ENCODE results near the gene KCNJ6.

The KCNJ6 gene

DNA sequence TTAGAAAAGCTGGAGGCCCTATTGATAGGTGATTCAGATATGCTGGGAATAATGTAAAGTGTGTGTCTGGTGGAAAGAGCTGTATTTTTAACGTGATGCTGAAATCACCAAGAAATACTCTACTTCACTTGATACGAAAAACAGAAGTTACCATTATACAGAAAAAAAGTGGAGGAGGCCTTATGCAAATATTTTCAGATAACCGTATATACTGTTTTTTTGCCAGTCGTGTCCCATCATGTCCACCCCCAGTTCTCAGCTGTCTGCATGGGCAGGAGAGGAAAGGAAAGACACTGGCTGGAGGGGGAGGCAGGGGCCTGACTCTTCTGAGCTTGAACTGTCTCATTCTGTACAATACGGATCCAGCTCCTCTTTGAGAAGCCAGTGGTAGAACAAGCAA, 51.1 kb downstream of the KCNJ6 start:
- no peak for DNase-seq (ENCODE audit: low read depth)

DNA sequence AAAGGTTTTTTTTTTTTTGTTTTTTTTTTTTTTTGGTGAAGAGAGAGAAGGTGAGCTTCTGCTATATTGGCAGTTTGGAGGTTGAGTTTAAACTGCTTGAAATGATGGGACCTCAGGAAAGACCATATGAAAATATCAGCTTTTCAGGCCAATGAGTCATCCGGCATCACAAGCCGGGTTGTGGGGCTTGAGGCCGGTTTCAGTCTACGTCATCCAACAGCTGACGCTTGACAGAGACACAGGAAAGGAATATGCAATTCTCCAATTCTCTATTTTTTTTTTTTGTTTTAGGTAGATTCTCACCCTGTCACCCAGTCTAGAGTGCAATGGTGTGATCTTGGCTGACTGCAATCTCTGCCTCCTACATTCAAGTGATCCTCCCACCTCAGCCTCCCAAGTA, 52.4 kb downstream of the KCNJ6 start:
- DNase-seq (ENCODE audit: low read depth), result no peak

DNA sequence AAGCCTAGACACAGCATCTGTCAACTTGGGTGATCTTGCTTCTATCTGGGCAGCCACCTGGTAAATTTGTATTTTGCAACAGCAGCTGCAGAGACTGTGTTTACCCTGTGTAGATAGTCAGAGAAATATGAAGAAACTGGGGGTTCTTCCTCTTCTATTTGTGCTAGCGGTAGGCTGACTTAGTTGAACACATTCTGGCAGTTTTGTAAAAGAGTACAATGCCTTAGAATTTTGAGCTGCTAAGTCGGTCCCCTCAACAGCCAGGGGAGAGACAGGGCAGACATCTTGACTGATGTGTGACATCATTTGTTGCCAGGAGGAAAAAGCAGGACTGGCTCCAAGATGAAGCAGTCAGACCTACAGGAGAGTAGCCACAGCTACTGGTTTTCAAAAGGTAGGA, 53.7 kb downstream of the KCNJ6 start:
- no peak for DNase-seq (ENCODE audit: low read depth)

DNA sequence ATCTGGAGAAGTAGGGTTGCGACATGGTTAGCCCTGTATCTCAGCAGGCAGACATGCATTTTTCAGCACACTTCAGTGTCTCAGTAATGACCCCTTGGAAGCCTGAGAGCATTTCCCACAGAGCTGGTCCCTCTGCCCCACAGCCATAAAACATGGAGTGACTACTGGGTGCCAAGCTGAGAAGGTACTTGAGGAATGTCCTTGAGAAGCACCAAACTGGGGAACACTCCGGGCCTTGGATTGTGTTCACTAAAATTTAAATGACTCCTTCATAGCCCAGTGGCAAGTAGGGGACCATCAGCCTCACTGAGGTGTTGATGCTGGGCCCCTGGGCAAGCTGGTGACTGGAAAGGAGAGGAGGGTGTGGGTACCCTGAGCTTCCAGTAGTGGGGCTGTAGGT, 54.7 kb downstream of the KCNJ6 start:
- DNase-seq (ENCODE audit: low read depth), result no peak

DNA sequence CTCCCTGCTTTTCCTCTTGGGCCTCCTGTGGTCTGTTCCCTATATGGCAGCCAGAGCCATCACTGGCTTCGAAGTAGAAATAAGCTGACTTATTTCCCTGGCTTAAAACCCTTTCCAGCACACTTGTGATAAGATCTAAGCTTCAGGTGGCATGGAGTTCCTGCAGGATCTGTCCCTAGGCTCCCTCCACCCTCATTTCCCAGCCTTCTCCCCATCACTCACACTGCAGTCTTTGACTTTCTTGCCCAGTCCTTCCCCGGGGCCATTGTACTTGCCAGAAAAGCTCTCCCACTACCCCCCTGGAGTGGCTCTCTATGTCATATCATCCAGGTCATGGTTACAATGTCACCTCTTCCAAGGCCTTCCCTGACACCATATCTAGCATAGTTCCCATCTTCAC, 55.8 kb downstream of the KCNJ6 start:
- DNase-seq (ENCODE audit: low read depth), result no peak

DNA sequence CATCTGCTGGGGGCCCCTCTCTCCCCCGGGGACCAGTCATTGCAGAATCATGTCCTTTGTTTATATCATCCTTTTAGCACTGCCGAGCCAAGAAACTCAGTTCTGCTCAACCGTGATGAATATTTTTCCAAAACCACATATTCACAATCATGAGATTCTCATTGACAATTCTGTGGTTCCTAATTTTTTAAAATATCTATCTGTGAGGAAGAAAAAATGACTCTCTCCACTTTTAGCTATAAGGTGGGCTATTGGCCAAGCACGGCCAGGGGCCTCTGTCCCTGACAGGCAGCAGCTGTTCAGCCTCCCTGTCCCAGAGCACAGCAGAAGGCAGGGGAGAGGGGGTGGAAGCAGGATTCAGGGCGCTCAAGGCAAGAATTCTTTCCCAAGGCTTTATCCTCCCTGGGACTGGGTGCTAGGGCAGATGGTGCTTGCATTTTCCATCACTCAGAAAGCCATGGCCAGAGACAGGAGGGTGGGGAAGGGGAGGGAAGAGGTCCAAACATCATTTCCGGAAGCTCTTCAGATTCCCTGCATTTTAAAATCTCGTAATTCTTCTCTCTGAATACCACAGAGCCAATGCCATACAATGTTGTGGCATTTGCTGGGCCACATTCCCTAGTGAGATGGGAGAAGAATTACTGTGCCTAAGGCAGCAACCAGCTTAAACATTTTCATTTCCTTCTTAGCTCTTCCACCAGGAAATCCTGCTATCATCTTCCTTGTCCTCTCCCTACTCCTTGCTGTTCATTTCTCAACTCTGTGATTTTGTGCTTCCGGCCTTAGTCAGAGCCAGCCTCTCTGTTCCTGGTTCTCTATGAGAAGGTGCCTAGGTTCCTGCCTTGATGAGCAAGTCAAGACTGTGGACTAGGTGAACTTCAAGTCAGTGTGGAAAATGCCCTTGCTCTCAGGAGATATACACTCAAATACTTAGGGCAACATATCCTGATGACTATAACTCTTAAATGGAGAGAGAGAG, 60.3 kb downstream of the KCNJ6 start:
- DNase-seq (ENCODE audit: low read depth), result no peak

DNA sequence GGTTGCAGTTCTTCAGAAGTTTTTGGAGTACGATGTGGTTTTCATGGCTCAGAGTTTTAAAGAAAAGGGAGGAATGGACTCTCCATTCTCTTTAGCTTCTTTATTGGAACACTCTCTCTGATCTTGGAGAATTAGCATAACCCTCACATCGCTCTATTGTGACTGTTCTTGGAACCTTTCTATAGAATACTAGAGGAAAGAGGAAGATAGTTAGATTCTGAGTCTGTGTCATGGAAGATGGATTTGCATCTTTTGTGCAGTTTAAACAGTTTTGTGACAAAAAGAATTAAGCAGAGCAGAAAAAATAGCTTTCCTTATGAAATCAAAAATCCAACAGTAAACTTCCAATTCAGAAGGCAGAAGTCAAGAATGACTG, 61.0 kb downstream of the KCNJ6 start:
- DNase-seq (ENCODE audit: low read depth), result no peak

DNA sequence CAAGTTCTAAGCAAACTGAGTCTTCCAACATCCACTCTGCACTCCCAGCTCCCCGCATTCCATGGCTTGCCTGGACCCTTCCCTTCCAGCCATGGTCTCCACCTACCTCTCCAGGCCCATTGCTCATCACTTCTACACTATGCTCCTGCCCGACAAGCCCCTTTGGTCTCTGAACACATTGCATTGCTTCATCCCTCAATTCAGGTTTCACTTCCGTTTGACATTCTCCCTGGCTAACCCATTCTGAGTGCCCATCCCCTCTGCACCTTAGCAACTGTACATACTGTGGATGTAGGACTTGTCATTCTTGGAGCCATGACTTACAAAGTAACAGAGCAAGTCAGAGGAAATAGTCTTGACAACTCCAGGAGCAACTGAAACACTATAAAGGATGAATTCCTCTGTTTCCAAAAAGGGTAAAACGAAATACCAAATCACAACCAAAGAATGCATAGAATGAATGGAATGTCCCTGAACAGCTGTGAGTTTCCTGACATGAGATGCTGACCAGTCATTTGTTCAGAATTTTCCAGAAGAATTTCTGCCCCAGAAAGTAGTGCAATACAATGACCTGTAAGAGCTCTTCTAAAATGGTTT, 66.7 kb downstream of the KCNJ6 start:
- DNase-seq (ENCODE audit: low read depth), result no peak

DNA sequence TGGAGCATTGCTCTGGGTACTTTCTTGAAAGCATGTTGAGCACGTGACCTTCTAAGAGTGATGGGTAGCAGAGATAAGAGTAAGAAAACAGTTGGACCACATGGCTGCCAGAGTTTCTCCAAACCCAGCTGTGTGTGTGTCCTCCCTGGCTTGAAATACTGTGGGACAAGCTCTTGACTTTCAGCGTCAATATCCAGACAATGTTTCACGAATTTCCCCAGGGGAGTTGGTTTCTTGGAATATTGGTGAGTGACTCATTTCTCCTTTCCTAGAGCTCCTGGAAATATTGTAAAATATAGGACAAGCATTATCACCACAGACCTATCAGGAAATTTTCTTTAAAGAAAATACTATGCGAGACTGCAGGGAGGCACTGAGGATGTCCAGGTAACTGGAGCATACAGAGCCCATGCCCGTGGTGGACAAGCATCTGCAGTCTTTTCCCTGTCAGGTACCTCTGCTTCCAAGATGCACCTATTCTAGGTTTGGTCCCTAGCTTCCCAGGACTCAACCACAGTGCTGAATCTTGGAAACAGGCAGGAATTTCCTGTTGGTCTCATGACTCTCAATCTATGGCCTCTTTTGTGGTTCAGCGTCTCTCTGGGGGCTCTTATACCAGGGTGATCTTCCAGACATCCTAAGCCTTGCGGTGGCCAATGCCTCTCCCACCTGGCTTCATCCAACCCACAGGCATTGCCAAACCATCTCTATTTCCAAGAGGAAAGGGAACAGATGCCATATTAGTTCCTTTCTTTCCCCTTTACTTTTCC, 67.4 kb downstream of the KCNJ6 start:
- no peak for DNase-seq (ENCODE audit: low read depth)

DNA sequence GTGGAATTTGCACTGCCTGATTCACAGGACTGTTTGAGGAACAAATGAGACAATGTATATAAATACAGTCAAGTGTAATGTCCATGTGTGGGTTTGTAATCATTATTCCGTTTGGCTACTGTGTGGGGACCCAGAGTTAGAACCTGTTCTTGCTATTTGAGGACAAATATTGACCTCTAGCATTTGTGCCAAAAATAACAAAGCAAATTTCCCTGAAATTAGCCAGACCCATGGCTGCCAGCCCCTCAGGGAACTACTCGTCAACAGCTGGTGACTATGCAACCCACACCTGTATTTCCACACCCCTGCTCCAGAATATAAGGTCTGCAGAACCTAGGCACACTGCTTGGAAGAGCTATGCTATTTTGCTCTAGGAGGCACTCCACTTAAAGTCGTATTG, 70.7 kb downstream of the KCNJ6 start:
- DNase-seq (ENCODE audit: low read depth), result no peak

DNA sequence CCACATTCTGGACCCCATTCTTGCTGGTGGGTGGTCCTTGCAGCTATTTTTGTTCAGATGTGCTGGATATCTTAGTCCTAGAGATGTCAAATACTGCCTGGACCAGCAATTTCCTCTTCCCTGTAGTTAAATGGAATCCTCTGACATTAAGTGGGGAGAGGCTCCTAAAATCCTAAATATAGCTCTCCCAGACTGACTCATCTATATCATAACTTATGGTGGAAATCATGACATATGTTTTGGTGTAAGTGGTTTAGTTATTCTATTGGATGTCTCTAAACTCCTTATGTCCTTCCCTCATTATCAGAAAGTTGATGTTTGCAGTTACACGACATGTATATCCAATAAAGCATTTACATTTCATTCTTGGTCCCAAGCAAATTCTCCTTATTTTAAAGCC, 73.1 kb downstream of the KCNJ6 start:
- no peak for DNase-seq (ENCODE audit: low read depth)

DNA sequence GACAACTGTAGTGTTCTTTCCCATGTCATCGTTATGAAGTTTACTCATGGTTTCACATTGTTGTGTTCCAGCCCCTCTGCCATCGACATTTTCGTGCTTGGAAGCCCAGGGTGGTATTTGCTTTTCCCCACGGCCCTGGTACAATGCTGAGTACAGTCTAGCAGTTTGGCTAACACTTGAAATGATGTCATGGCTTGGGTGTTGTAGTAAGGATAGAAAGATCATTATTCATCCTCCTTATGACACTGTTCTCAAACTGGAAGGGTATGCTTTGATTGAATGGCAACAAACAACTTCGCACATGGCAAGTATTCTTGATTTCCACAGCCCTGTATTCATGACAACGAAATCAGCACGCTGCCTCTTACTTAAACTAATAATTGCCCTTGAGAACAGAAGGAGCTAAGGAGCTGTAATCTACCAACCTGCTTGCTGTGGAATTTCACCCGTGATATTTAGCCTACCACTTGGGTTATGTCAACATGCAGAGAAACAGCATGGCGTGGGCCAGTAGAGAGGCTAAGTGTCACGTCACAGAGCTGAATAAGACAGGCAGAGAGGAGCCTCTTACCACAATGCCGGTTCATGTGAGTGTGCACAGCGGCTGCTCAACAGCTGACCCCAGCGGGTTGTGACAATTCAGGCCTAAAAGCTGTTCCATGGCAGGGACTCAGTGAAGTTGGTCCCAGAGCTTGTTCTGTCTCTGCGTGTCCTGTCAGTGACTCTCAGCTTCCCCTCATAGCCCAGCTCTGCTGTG, 73.9 kb downstream of the KCNJ6 start:
- DNase-seq (ENCODE audit: low read depth), result no peak

DNA sequence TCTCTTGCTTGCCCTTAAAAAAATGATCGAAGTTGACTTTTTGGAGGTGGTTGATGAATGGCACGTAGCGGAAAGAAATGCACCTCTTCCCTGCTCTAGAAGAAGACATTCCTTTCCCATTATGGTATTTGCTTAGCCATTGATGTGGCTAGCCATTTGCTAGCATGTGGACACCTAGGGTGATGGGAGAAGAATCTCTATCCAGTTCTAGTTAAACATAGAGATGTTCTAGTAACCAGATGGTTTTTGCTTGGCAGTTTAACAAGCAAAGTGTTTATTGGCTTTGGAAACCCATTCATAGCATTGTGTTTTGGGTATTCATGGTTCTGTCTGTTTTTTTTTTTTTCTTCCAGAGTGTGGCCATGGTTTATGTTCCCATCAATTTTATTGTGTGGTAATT, 78.9 kb downstream of the KCNJ6 start:
- DNase-seq (ENCODE audit: low read depth), result no peak

DNA sequence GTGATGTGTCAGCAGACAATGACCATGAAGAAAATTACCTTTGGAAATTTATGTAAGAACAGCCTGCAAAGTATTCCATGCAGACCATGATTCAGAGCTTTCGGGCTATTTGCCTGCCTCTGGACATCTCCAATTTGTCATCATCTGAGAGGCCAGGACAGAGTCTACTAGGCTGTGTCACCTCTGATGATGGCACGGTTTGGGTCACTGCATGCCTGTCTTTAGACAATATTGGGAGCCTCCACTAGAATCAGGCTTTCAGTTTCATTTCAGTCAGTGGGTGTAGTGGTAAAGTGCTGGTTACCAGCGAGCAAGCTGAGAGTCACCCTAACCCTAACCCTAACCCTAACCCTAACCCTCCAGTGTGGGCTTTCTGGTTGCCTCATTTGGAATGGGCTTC, 80.8 kb downstream of the KCNJ6 start:
- no peak for DNase-seq (ENCODE audit: low read depth)

DNA sequence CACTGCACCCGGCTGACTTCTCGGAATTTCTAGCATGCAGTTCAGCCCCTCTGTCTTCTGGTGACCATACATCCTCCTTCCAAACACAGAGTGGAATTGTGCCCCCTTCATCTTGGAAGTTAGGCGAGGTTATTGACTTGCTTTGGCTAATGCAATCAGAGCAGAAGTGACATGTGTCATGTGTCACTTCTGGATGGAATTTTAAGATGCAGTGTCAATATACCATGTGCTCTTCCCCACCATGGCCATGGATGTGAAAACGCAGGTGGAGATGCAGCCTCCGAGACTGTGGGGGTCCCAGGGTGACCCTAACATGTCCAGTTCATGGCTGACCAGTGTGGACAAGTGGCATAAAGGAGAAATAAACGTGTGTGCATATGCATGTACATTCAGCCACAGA, 83.0 kb downstream of the KCNJ6 start:
- no peak for DNase-seq (ENCODE audit: low read depth)

DNA sequence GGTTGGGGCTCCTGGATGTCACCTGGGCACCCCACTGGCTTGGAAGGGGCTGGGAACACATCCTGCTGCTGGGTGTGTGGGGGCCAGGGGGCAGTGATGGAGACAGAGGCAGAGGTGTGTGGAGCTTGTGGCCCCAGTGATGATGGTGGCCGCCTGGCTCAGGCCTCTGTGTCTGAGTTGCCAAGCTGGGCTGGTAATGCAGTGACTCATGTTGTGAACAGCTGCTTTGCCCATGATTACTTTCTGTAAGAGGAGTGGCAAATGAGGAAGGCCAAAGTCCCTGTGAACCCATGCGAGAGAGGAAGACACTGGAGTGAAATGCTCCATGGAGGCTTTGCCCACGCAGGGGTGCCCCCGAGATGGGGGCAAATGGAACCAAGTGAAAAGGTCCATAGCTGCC, 86.8 kb downstream of the KCNJ6 start:
- DNase-seq (ENCODE audit: low read depth), result no peak

DNA sequence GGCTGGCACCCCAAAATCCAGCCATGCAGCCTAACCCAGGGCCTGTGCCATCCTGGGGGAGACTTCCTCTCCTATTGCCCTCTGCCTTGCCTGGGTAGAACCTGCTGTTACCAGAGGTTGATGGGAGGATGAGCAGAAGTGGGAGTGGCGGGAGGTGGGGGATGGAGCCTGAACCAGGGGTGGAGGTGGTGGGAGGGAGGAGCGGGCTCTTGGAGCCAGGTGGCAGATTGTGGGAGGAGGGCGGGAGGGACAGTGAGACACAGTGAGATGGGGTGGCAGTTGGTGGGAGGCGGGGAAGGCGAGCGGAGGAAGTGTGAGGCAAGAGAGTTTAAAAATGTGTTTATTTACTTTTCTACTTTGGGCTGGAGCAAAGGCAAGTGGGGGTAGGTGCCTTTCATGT, 87.3 kb downstream of the KCNJ6 start:
- no peak for DNase-seq (ENCODE audit: low read depth)

DNA sequence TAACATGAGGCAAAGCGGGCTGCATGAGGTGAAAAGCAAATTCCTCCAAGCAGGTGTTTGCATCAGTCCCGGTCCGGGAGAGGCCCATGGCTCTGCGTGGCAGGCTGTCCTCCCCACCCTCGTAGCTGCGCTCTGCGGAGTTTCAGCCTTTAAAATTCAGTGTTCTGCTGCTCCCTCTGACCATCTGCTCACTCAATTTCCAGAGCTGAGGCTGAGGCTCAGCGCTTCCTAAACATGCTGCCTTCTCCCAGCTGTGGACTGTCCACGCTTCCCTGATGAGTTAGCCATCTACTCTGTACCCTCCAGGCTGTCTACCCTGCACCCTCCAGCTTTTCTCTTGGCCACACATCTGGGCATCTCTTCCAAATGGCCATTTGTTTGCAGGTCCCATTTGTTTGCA, 87.7 kb downstream of the KCNJ6 start:
- no peak for DNase-seq (ENCODE audit: low read depth)

DNA sequence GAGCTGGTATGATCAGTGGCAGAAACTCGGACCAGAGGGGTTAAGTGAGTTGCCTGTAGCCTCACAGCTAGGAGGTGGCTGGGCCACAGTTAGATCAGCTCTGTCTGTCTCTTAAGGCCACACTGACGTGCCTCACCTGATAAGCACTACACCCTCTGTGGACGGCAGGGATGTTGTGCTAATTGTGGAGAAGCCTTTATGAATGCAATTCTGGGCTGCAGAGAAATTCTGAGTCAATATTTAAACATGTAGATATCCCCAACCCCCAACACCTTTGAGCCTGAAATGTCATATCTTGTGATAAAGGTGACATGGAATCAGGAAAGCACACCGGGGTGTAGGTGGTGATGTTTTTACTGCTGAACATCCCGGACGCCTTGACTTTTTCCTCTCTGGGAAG, 88.3 kb downstream of the KCNJ6 start:
- no peak for DNase-seq (ENCODE audit: low read depth)

DNA sequence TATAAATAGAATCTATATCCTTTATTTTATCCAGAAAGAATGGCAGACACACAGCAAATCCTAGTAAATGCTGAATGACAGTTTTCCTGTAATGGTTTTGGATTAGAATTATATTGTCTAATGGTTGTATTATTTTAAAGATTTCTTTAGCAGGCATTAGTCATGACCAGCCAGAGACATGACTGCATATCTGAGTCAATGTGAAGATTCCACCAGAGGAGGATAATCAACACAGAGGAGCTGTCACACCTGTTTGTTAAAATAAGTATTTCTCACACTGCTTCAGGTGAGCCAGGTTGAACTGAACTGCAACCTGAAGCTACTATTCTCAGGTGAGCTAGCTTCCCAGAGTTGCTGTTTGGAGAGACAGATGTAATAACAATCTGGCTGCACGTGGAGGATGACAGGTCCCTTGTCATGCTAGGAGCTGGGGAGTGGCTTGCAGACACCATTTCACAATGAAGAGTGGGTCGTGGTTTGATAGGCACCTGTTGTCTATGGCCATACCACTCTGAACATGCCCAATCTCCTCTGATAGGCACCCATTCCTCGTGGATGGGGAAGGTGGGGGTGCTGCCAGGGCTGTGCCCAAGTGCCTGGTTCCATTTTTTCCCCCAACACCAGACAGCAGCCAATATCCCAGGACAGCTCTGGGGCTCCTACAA, 94.3 kb downstream of the KCNJ6 start:
- DNase-seq (ENCODE audit: low read depth), result no peak

DNA sequence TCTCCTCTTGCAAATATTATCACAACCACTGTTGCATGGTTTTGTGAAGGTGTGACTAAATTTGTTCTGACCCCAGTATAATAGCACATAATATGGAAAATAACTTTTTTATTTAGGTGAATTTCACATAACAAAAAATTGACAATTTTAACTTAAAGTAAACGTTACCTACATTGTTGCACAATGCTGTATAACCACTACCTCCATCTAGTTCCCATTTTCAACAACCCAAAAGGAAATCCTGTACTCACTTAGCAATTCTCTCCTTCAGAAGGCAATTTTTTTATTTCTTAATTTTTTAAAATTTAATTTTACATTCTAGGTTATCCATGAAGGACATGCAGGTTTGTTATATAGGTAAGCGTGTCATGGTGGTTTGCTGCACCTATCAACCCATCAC, 95.2 kb downstream of the KCNJ6 start:
- DNase-seq (ENCODE audit: low read depth), result no peak

DNA sequence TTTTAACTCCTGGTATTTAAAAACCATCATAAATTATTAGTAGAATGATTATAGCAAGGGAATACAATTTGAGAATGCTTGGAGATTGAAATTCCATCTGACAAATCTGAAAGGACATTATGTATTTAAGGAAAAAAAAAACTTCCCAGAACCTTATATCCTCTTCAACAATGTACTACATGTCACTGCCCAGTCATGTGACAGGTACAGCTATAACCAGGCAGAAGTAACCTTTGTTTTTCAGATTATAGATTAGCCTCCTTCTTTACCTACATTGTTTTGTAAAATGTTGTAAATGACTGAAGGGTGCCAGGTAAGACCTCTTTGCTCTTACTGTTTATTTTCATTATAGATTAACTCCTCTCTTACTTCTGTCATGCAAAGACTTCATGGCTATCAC, 96.9 kb downstream of the KCNJ6 start:
- no peak for DNase-seq (ENCODE audit: low read depth)

Data from T follicular helper cell (primary cell).